Esophagus (tissue), 2 donors: ENCODE data around the gene CENPC. TPM values are rescaled to one million over a fixed set of nuclear protein-coding genes. Genes with fewer than 3 reads are reported as not detected.
"Not testable (repeated sequence)": the region's sequence is repeated elsewhere in the genome, so short reads cannot be mapped to it uniquely, and the experiment has no call there.

Experiments
- H3K27ac ChIP-seq, 2 donors: one replicate each; pipeline ENCODE4 v1.5.1; 2013; ENCODE audit warnings: low read depth in 2 of 2, mild to moderate bottlenecking in 2 of 2, inconsistent platforms in 1 of 2, low read length in 1 of 2, moderate library complexity in 1 of 2
- H3K27me3 ChIP-seq, 2 donors: one replicate each; pipeline ENCODE4 v1.6.1; 2013; ENCODE audit warnings: low read length in 2 of 2, control low read depth in 1 of 2, mild to moderate bottlenecking in 1 of 2; ENCODE audit not compliant: insufficient read depth in 2 of 2, control insufficient read depth in 1 of 2
- H3K36me3 ChIP-seq, 2 donors: one replicate each; pipeline ENCODE4 v1.6.1; 2013; ENCODE audit warnings: low read length in 1 of 2; ENCODE audit not compliant: control insufficient read depth in 2 of 2, insufficient read depth in 2 of 2
- H3K4me1 ChIP-seq, 2 donors: one replicate each; pipeline ENCODE4 v1.6.1; 2013; ENCODE audit warnings: low read length in 1 of 2; ENCODE audit not compliant: control insufficient read depth in 2 of 2, insufficient read depth in 2 of 2
- H3K4me3 ChIP-seq, 2 donors: one replicate each; pipeline ENCODE4 v1.5.1; 2013; ENCODE audit warnings: low read length in 2 of 2, mild to moderate bottlenecking in 2 of 2, low read depth in 1 of 2, moderate library complexity in 1 of 2
- H3K9me3 ChIP-seq, 2 donors: one replicate each; pipeline ENCODE4 v1.6.1; 2013; ENCODE audit warnings: mild to moderate bottlenecking in 2 of 2, low read depth in 1 of 2, low read length in 1 of 2, moderate library complexity in 1 of 2; ENCODE audit not compliant: control insufficient read depth in 2 of 2, insufficient read depth in 1 of 2
- WGBS, 2 donors: extraction: QIAGEN DNeasy Blood & Tissue Kit; methylation state at CpG; one replicate each; pipeline ENCODE4 v1.1.7; 2013; 5-methylcytosine and 5-hydroxymethylcytosine counted together
- polyA plus RNA-seq, 2 donors: library from polyadenylated mRNA; stranded (reverse); fragments of 200-250 nt; gene quantifications; one replicate each; pipeline ENCODE4 v1.2.3, GENCODE V29; 2013
- donor health status: healthy with polysubstance abuse.
- donor health status: Bipolar disorder and iron deficiency.

The CENPC gene
- polyA plus RNA-seq, 2 donors, result 4.7 to 6.2 TPM

DNA sequence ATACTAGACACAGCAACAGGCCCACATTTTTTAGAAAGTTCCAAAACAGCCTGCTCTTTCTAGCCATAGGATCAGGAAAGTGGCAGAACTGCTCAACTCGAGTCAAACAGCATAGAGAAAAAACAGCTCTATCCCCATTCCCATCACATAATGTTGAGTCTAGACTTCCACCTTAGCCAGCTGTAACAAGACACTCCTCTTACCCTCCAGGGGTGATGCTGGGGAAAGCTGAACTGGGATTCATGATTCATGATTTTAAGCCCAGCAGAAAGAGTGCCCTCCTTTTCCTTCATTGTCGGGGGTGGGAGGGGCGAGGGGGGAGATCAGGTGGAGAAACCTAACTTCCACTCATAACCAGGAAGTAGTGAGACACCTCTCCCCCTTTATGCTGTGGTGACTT, 86.1 kb downstream of the CENPC start:
- H3K4me3 ChIP-seq, result no peak overlapping the region
- WGBS, 2 donors, result 76 to 91% methylated on average over 3 of the region's 3 CpGs
- no peaks in the 10 kb centered on the region for H3K27me3 ChIP-seq
- H3K4me1 ChIP-seq, result no peaks in the 10 kb centered on the region
- peaks cover 0 to 2% of the 10 kb centered on the region in 2 donors for H3K36me3 ChIP-seq
- no peak overlapping the region for H3K27ac ChIP-seq
- H3K9me3 ChIP-seq, result no peaks in the 10 kb centered on the region

DNA sequence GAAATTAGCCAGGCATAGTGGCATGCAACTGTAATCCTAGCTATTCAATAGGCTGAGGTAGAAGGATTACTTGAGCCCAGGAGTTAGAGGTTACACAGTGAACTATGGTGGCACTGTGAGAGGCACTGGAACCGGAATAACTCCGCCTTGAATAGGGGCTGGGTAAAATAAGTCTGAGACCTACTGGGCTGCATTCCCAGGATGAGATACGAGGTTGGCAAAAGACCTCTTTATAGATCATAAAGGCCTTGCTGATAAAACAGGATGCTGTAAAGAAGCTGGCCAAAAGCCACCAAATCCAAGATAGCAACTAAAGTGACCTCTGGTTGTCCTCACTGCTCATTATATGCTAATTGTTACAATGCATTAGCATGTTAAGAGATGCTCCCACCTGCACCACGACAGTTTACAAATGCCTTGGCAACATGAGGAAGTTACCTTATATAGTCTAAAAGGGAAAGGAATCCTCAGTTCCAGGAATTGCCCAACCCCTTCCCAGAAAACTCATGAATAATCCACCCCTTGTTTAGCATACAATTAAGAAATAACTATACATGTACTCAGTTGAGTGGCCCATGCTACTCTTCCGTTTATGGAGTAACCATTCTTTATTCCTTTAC, 88.6 kb downstream of the CENPC start:
- Histone ChIP-seq H3K4me1 (no peaks in the 10 kb centered on the region), H3K9me3 (no peaks in the 10 kb centered on the region), H3K36me3 (peaks cover 0 to 2% of the 10 kb centered on the region in 2 donors), H3K27ac (no peak overlapping the region), H3K27me3 (no peaks in the 10 kb centered on the region), H3K4me3 (no peak overlapping the region)
- 79 to 84% methylated on average over 5 of the region's 5 CpGs for WGBS, 2 donors

DNA sequence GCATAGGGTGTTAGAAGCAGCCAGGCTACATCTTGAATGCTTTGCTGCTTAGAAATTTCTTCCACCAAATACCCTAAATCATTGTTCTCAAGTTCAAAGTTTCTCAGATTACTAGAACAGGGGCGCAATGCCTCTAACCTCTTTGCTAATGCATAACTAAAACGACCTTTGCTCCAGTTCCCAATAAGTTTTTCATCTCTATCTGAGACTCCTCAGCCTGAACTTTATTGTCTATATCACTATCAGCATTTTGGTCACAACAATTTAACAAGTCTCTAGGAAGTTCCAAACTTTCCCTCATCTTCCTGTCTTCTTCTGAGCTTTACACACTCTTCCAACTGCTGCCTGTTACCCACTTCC, 92.5 kb downstream of the CENPC start:
- H3K4me3 ChIP-seq, H3K4me1 ChIP-seq, H3K36me3 ChIP-seq, H3K9me3 ChIP-seq, H3K27ac ChIP-seq, H3K27me3 ChIP-seq: not testable (repeated sequence)
- 75 to 93% methylated on average over 2 of the region's 2 CpGs for WGBS, 2 donors

DNA sequence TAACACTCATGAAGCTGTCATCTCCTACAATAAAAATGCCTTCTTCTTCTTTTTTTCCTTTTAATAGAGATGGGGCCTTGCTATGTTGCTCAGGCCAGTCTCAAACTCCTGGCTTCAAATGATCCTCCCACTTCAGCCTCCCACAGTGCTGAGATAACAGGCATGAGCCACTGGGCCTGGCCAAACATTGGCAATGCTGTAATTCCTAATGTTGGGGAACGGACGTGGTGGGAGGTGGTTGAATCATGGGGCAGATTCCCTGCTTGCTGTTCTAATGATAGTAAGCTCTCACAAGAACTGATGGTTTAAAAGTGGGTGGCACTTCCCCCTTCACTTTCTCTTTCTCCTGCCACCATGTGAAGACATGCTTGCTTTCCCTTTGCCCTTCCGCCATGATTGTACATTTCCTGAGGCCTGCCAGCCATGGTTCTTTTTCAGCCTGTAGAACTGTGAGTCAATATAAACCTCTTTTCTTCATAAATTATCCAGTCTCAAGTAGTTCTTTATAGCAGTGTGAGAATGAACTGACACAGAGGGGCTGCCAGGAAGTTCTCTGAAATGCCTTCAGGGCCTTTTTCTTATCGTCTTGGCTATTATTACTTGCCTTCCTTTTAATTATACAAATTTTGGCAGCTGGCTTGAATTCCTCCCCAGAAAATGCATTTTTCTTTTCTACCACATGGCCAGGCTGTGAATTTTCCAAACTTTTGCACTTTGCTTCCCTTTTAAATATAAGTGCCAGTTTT, 93.0 kb downstream of the CENPC start:
- WGBS, 2 donors, result 80 to 81% methylated on average over 4 of the region's 4 CpGs

DNA sequence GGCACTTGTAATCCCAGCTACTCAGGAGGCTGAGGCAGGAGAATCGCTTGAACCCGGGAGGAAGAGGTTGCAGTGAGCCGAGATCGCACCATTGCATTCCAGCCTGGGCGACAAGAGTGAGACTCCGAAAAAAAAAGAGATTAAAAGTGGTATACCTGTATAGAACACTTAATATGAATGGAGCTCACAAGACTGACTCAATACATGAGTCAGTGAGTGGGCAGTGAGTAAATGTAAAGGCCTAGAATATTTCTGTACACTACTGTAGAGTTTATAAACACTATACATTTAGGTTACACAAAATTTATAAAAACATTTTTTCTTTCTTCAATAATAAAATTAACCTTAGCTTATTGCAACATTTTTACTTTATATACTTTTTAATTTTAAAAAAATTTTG, 93.8 kb downstream of the CENPC start:
- no peaks in the 10 kb centered on the region for H3K36me3 ChIP-seq
- WGBS, 2 donors, result 88 to 93% methylated on average over 6 of the region's 6 CpGs
- no peaks in the 10 kb centered on the region for H3K4me1 ChIP-seq
- no peaks in the 10 kb centered on the region for H3K27me3 ChIP-seq
- H3K27ac ChIP-seq, result no peak overlapping the region
- H3K4me3 ChIP-seq, result no peak overlapping the region
- no peaks in the 10 kb centered on the region for H3K9me3 ChIP-seq

More for the DNA sequence above, 93.0 kb downstream of the CENPC start:
- H3K9me3 ChIP-seq, result no peaks in the 10 kb centered on the region
- H3K27me3 ChIP-seq, result no peaks in the 10 kb centered on the region
- H3K4me3 ChIP-seq, result no peak overlapping the region
- H3K36me3 ChIP-seq, result peaks cover 0 to 2% of the 10 kb centered on the region in 2 donors
- no peaks in the 10 kb centered on the region for H3K4me1 ChIP-seq
- H3K27ac ChIP-seq, result no peak overlapping the region

DNA sequence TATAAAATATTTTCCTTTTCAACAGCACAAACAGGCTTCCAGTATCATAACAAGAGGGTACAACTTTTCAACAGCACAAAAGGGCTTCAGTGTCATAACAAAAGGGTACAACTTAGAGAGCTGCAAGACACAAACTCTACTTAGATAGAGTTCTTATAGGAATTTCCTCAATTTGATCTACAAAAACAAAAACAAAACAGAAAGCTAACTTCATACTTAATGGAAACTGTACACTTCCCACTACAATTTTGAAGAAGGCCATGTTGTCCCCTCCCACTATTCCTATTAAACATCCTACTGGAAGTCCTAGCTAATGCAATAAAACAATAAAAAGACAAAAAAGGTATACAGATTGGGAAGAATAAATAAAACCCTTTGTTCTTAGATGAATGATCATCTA, 96.7 kb downstream of the CENPC start:
- no peak overlapping the region for H3K4me3 ChIP-seq
- H3K27ac ChIP-seq, result no peak overlapping the region
- H3K27me3 ChIP-seq, result no peaks in the 10 kb centered on the region
- H3K9me3 ChIP-seq, result peaks cover 0 to 2% of the 10 kb centered on the region in 2 donors
- H3K4me1 ChIP-seq, result no peaks in the 10 kb centered on the region
- H3K36me3 ChIP-seq, result no peaks in the 10 kb centered on the region

DNA sequence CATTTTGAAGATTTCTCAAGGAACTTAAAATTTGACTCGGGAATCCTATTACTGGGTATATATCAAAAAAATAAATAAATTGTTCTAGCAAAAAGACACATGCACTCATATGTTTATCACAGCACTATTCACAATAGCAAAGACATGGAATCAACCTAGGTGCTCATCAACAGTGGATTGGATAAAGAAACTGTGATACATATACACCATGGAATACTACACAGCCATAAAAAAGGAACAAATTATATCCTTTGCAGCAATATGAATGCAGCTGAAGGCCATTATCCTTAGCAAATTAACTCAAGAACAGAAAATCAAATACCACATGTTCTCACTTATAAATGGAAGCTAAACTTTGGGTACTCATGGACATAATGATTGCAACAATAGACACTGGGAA, 97.4 kb downstream of the CENPC start:
- peaks cover 0 to 2% of the 10 kb centered on the region in 2 donors for H3K9me3 ChIP-seq
- no peaks in the 10 kb centered on the region for H3K4me1 ChIP-seq
- H3K36me3 ChIP-seq, result no peaks in the 10 kb centered on the region
- no peaks in the 10 kb centered on the region for H3K27me3 ChIP-seq
- H3K27ac ChIP-seq, result no peak overlapping the region
- 100% methylated on average over 1 of the region's 1 CpG for WGBS, 2 donors
- H3K4me3 ChIP-seq, result no peak overlapping the region

DNA sequence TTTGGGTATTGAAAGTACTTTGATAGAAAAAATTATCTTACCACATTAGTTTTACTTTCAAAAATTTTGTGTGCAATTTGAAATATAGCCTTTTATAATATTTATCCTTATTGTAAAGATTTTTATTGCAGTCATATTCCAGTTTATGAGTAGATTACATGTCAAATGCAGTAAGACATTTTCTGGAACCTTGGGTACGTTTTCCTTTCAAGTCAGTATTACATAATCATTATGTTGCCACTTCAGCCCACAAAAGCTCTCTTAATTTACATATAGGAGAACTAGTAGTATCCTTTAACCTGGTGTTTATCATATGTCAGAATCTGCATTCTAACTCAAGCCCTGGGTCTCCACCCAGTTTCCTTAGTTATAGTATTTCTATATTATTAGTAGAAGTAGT, 98.5 kb downstream of the CENPC start:
- H3K9me3 ChIP-seq, result peaks cover 0 to 2% of the 10 kb centered on the region in 2 donors
- H3K27ac ChIP-seq, result no peak overlapping the region
- H3K4me1 ChIP-seq, result no peaks in the 10 kb centered on the region
- 89 to 92% methylated on average over 1 of the region's 1 CpG for WGBS, 2 donors
- no peak overlapping the region for H3K4me3 ChIP-seq
- H3K27me3 ChIP-seq, result no peaks in the 10 kb centered on the region
- no peaks in the 10 kb centered on the region for H3K36me3 ChIP-seq

DNA sequence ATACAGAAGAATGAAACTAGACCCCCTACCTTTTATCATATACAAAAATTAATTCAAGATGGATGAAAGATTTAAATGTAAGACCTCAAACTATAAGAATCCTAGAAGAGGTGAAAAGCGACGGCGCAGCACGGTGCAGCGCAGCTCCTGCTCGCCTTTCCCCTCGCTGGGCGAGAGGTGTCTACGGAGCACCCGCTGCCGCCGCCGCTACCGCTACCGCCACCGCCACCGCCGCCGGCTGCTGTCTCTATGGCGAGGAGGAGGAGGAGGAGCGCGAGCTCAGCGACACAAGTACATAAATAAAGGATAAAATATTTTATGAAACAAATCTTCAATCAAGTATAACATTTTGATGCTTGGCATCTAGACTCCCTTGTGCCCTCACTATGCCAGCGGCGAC, 99.4 kb downstream of the CENPC start:
- not testable (repeated sequence) for H3K27ac ChIP-seq, H3K9me3 ChIP-seq
- 68 to 84% methylated on average over 25 of the region's 25 CpGs for WGBS, 2 donors

DNA sequence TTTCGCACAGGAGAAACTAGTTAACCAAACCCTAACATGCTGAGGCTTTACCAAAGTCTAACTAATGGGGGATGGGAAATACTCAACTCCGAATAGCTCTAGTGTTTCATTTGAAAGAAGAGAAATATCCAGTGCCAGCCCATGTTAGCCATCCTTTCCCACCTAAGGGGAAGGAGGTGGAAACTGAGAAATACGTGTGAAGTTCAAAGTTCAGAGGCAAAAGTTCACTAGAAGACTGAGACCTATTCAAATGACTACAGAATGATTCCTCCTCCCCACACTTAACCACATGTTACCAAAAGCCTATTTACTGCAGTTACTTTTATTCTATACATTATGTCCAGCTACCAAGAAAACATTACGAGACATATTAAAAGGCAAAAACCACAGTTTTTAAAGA, 106.3 kb downstream of the CENPC start:
- H3K27me3 ChIP-seq, result no peaks in the 10 kb centered on the region
- H3K36me3 ChIP-seq, result no peaks in the 10 kb centered on the region
- H3K27ac ChIP-seq, result no peak overlapping the region
- 89 to 92% methylated on average over 4 of the region's 4 CpGs for WGBS, 2 donors
- H3K9me3 ChIP-seq, result no peaks in the 10 kb centered on the region
- H3K4me1 ChIP-seq, result no peaks in the 10 kb centered on the region
- no peak overlapping the region for H3K4me3 ChIP-seq

More for the DNA sequence above, 99.4 kb downstream of the CENPC start:
- H3K4me1 ChIP-seq, H3K36me3 ChIP-seq, H3K27me3 ChIP-seq, H3K4me3 ChIP-seq: not testable (repeated sequence)
